Measurements from ENCODE around the gene EIF3F. TPM values are rescaled to one million over a fixed set of nuclear protein-coding genes. Genes with fewer than 3 reads are reported as not detected.

The EIF3F gene
- 386 and 425 TPM in 2 replicates for total RNA-seq

GRCh38 chr11:7986768-7987559 is at the start of gene EIF3F:
Gene EIF3F, plus strand, starts transcription at chr11:7987337. Its CDS starts 16 bp downstream, at chr11:7987353.

GRCh38 chr11:7941608-7942007 is 45.5 kb upstream of the EIF3F start, which contains the start of gene OR10A3:
Gene OR10A3, minus strand, starts transcription at chr11:7941708. Its CDS starts 2,188 bp downstream, at chr11:7939520.

DNA sequence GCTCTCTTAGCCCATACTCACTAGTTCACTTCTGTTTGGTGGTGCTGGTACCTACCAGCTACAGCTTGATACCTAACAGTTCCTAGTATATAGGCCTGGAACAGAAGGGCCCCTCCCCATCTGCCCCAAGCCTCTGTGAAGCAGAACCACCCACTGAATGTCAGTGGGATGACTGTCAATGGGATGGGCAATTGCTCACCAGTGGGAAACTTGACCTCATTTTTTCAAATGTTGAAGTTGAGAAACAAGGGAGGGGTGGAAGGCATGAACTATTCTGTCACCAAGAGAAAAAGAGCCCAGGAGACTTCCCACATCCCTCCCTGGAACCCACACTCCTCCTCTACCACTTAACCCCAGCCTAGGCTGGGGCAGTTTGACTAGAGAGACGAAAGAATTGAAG is 21.8 kb upstream of the EIF3F start, which contains the start of gene NLRP10:
NLRP10 (minus strand) TSS at position 62 of the 400 bp plus-strand sequence. CDS start 1,952 bp downstream, outside the sequence.

Small RNA genes within 50 kb of the gene (small RNA-seq; reads per million reads assigned to genes)
- not detected for gene COX6CP5

Other genes starting within 250 kb of the EIF3F start
- 0.33 TPM in 1 of 2 replicates, not detected in the other for gene OR5P2, start 190.4 kb upstream of the EIF3F start, total RNA-seq
- gene OR5P3, start 156.5 kb upstream of the EIF3F start, total RNA-seq, result not detected in 2 replicates
- gene OR10A6, start 56.1 kb upstream of the EIF3F start, total RNA-seq, result not detected in 2 replicates
- not detected in 2 replicates for gene OR10A3, start 45.6 kb upstream of the EIF3F start, total RNA-seq
- gene NLRP10, start 21.9 kb upstream of the EIF3F start, total RNA-seq, result 0.38 TPM in 1 of 2 replicates, not detected in the other
- 1.7 and 2.3 TPM in 2 replicates for gene TUB, start 93.9 kb downstream of the EIF3F start, total RNA-seq
- not detected in 2 replicates for gene RIC3, start 181.7 kb downstream of the EIF3F start, total RNA-seq